Loucy (cell line): ENCODE data around the gene AP3B2.

Source experiments
- CTCF ChIP-seq: fragments of 200-600 bp; sonication (generic); conservative IDR thresholded peaks from 2 replicates; pipeline ENCODE4 v1.5.1; 2014; ENCODE audit warnings: mild to moderate bottlenecking, antibody characterized with exemption, low read length
- EZH2phosphoT487 ChIP-seq: fragments of 200-600 bp; IDR thresholded peaks from 2 replicates; pipeline ENCODE4 v1.6.1; 2018; ENCODE audit warnings: antibody characterized with exemption, mild to moderate bottlenecking, moderate library complexity, borderline replicate concordance

GRCh38 chr15:82692171-82692570 is 17.5 kb downstream of the AP3B2 start:
- TF ChIP-seq CTCF: no peak
- TF ChIP-seq EZH2phosphoT487: no peak
